Stimulated activated CD8-positive, alpha-beta memory T cell treated with anti-CD3 and anti-CD28 coated beads, Interleukin-7, amount 100 ng/mL, for 48 hours (primary cell): ENCODE measurements around the gene STK31.
"Not testable (repeated sequence)": the region's sequence is repeated elsewhere in the genome, so short reads cannot be mapped to it uniquely, and the experiment has no call there.

Experiments
- DNase-seq, 2 donors: peaks; one replicate each; pipeline ENCODE4 v3.0.0-alpha.2; 2020; ENCODE audit warnings: low read depth in 1 of 2; ENCODE audit errors: extremely low read depth in 1 of 2

STK31 gene

DNA sequence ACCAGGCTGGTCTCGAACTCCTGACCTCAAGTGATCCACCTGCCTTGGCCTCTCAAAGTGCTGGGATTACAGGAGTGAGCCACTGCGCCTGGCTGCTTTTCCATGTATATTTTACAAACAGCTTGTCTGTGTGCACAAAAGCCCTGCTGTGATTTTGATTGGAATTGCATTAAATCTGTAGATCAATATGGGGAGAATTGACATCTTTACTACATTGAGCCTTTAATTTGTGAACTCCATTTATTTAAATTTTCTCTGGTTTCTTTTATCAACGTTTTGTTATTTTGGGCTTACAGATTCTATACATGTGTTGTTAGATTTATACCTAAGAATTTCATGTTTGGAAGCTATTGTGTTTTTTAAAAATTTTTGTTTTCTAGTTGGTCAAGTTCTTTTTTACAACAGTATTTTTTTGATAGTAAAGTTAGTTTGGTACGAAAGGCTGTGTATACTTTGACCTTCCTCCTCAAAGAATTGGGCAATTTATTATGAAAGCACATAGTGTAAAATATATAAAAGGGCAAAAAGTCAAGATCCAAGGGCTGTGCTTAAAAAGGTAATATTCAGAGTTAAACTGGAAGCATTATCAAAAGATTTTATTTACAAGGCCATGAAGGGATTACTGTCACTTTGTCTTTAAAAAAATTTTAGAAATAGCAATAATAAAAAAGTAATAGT, 92.8 kb downstream of the STK31 start:
- no peak for DNase-seq

DNA sequence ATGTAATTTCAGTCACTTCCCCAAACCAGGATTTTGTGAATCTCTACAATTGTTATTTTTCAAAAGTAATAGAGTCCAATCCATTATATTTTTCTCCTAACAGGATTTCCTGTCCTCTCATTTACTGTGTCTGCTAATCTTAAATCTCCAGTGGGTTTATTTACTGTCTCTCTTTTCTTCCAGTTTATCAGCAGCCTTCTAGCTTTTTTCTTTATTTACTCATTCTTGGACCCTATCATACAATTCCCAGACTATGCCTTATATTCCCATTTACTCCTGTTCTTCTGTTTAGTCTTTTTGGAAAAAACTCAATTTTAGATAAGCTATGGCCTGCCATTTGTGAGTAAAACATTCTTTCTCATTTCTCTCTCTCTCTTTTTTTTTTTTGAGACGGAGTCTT, 94.7 kb downstream of the STK31 start:
- no peak for DNase-seq

DNA sequence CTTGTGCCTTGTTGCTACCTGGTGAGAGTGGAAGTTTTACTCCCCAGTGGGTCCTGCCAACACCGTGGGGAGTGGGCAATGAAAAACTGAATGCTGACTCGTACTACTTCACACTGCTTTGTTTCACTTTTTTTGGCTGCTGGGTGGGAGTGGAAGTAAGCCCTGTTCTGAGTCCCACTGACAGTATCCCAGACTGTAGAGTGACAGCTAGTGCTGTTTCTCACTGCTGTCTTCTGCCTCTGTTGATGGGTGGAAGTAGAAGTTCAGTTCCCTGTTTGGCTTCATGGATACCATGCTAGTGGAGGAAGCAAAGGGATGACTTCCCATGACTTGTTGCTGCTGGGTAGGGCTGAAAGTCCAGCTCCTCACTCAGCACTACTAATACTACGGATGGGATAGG, 98.4 kb downstream of the STK31 start:
- no peak for DNase-seq

DNA sequence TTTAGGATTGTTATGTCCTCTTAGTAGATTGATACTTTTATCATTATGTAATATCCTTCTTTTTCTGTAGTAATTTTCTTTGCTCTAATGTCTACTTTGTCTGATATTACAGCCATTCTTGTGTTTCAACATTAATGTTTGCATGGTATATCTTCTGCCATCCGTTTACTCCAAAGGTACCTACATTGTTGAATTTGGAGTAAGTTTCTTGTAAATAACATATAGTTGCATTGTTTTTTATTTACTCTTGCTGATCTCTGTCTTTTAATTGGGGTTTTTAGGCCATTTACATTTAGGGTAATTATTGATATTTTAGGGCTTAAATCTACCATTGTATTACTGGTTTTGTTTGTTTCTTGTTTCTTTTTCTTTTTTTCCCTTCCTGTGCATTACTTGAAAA, 100.1 kb downstream of the STK31 start:
- no peak for DNase-seq

DNA sequence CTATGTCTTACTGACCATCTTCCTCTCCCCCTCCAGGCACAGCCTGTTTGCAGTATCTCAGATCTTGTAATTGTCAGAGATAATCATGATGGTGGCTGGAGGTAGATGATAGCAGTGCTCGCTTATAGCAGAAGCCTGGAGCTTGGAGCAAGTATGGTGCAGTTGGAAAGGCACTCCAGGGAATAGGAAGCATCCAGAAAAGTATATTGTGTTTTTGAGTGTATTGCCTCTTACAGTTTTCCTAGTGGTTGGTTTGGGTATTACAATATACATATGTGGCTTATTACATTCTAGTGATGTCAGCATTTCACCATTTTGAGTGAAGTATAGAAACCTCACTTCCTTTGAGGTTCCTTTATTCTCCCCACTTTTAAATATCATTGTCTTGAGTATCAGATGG, 101.5 kb downstream of the STK31 start:
- DNase-seq, result no peak

DNA sequence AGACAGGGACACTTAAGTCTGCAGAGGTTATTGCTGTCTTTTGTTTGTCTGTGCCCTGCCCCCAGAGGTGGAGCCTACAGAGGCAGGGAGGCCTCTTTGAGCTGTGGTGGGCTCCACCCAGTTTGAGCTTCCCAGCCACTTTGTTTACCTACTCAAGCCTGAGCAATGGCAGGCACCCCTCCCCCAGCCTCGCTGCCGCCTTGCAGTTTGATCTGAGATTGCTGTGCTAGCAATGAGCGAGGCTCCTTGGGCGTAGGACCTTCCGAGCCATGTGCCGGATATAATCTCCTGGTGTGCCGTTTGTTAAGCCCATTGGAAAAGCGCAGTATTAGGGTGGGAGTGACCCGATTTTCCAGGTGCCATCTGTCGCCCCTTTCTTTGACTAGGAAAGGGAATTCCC, 118.1 kb downstream of the STK31 start:
- not testable (repeated sequence) for DNase-seq

DNA sequence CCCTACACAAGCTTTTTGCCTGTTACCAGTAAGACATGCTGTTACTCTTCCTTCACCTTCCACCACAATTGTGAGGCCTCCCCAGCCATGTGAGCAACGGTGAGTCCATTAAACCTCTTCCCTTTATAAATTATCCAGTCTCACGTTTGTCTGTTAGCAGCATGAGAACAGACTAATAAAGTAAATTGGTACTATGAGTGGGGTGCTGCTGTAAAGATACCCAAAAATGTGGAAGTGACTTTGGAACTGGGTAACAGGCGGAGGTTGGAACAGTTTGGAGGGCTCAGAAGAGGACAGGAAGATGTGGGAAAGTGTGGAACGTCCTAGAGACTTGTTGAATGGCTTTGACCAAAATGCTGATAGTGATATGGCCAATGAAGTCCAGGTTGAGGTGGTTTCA, 122.7 kb downstream of the STK31 start:
- not testable (repeated sequence) for DNase-seq

DNA sequence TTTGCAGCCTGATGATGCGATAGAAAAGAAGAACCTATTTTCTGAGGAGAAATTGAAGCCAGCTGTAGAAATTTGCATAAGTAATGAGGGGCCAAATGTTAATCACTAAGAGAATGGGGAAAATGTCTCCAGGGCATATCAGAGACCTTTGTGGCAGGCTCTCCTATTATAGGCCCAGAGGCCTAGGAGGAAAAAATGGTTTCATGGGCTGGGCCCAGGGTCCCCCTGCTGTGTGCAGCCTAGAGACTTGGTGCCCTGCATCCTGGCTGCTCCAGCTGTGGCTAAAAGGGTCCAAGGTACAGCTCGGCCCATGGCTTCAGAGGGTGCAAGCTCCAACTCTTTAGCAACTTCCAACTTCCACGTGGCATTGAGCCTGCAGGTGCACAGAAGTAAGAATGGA, 123.4 kb downstream of the STK31 start:
- DNase-seq, result no peak

DNA sequence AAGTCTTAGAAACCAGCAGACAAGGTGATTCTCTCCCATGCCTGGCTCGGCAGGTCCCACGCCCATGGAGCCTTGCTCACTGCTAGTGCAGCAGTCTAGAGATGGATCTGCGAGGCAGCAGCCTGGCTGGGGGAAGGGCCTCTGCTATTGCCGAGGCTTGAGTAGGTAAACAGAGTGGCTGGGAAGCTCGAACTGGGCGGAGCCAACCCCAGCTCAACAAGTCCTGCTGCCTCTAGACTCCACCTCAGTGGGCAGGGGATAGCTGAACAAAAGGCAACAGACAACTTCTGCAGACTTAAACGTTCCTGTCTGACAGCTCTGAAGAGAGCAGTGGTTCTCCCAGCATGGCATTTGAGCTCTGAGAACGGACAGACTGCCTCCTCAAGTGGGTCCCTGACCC, 134.8 kb downstream of the STK31 start:
- DNase-seq, result not testable (repeated sequence)

DNA sequence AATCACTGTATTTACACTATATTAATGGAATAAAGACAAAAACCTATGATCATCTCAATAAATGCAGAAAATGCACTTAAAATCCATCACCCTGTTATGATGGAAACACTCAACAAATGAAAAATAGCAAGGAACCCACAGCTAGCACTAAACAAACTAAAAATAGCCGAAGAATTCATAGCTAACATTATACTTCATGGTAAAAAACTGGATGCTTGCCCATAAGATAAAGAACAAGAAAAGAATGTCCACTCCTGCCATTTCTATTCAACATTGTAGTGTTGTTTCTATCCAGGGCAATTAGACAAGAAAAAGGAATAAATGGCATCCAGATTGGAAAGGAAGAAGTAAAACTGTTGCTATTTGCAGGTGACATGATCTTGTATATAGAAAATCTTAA, 142.1 kb downstream of the STK31 start:
- no peak for DNase-seq

DNA sequence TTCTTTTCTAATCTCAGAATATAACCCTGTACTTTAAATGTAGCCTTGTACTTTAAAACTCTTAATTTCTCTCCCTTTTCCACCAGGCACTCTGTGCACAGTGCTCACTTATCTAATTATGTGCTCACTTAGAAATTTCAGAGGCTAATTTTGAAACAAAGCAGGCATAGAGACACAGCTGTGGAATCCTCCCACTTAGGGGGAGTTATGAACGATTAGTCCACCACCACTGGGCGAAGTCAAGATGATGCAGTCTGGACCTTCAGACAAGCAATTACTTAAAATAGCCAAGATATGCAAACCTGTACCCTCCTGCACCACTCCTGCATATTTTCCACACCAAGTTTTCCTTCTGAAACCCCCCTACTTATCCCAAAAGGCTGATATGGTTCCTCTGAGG, 143.0 kb downstream of the STK31 start:
- DNase-seq, result no peak

DNA sequence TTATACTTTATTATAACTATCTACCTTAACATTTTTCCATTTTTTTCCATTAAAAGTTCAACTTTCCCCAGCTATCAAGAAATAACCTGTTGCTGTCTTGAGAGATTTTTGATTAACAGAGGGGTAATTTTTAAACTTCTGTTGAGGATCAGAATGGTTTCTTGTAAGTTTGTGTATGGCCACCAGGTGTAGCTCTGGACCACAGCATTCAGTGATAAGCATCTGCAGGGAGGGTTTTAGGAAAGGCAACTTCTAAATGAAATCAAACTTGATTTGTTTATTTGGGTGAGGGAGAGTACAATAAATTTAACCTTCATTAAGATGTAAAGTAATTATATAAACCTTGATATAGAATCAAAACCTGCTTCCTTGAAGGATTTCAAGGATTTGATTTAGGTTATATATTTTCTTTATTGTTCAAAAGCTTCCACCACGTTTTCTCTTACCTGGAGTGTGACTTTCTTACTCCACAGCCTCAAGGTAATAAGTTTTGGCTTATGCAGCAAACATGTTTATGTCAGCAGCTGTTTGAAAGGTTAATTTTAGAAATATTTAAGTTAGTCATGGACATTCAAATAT, 153.3 kb downstream of the STK31 start:
- no peak for DNase-seq

DNA sequence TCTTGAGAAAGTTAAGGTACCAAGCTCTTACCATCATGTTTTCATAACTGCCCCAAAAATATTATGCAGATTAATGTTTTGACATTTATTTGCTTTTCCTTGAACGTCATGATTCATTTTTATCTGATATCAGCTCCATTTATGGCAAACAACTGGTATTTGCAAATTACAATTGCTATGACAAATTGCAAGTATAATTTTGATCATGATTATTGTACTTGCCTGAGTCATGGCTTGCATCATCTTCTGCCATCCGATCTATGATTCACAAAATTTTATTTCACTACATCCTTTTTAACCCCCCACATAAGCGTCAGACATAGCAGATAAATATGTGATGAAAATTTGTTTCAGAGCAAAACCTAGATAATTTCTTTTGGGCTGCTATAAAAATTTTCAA, 155.0 kb downstream of the STK31 start:
- no peak for DNase-seq

DNA sequence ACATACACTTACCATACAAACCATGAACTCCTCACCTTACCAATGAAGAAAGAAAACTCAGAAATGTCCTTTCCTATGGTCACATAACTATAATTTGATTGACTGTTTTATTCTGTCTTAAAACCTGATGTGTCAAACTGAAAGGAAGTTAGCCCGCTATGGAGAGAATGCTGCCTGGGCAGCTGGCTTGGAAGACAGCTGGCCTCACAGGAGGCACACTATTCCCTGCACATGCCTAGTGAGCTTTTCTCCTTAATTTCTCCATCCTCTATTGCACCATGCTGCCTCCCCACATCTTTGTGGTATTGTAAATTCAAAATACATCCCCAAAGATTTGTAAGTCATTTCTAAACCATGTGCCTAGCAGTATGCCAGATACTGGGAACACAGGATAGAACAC, 163.3 kb downstream of the STK31 start:
- DNase-seq, result no peak

DNA sequence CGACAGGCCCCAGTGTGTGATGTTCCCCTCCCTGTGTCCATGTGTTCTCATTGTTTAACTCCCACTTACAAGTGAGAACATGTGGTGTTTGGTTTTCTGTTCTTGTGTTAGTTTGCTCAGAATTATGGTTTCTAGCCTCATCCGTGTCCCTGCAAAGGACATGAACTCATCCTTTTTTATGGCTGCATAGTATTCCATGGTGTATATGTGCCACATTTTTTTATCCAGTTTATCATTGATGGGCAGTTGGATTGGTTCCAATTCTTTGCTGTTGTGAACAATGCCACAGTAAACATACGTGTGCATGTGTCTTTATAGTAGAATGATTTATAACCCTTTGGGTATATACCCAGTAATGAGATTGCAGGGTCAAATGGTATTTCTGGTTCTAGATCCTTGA, 166.5 kb downstream of the STK31 start:
- not testable (repeated sequence) for DNase-seq
